Bone marrow (tissue), 2 donors: Measurements from ENCODE around the gene FBP1.
"Not testable (repeated sequence)": the region's sequence is repeated elsewhere in the genome, so short reads cannot be mapped to it uniquely, and the experiment has no call there.

Source experiments
- DNase-seq, 2 donors: peaks; one replicate each; lab custom pipeline; 2025; lab: John Stamatoyannopoulos, UW

Gene FBP1

GRCh38 chr9:94613003-94613402 lies 26.3 kb downstream of the FBP1 start:
- no peak for DNase-seq

GRCh38 chr9:94612071-94612470 lies 27.2 kb downstream of the FBP1 start:
- DNase-seq, result no peak

GRCh38 chr9:94611638-94612068 lies 27.7 kb downstream of the FBP1 start:
- no peak for DNase-seq

GRCh38 chr9:94610181-94610606 lies 29.1 kb downstream of the FBP1 start:
- no peak for DNase-seq

GRCh38 chr9:94607423-94607691 lies 32.0 kb downstream of the FBP1 start:
- DNase-seq, result no peak

GRCh38 chr9:94606646-94607422 lies 32.5 kb downstream of the FBP1 start:
- no peak for DNase-seq

- peak; percentile 3 to 16 for DNase-seq
Measured at GRCh38 chr9:94603259-94604160, 35.8 kb downstream of the FBP1 start.

- no peak for DNase-seq
Measured at GRCh38 chr9:94602666-94603065, 36.7 kb downstream of the FBP1 start.

GRCh38 chr9:94600715-94601114 lies 38.6 kb downstream of the FBP1 start:
- DNase-seq, result no peak

GRCh38 chr9:94600258-94600657 lies 39.1 kb downstream of the FBP1 start:
- no peak for DNase-seq

GRCh38 chr9:94599102-94599501 lies 40.2 kb downstream of the FBP1 start:
- DNase-seq, result no peak

- DNase-seq, result no peak
Measured at GRCh38 chr9:94593459-94594345, 45.6 kb downstream of the FBP1 start, which contains the start of gene FBP2. Gene FBP2 (minus strand): TSS chr9:94593824. CDS start chr9:94593726, 98 bp downstream.

GRCh38 chr9:94592683-94593082 lies 46.6 kb downstream of the FBP1 start:
- DNase-seq, result not testable (repeated sequence)

- no peak for DNase-seq
Measured at GRCh38 chr9:94591876-94592275, 47.4 kb downstream of the FBP1 start.

GRCh38 chr9:94591046-94591545 lies 48.2 kb downstream of the FBP1 start:
- DNase-seq, result not testable (repeated sequence)

GRCh38 chr9:94588681-94589080 lies 50.6 kb downstream of the FBP1 start:
- no peak for DNase-seq

- DNase-seq, result no peak
Measured at GRCh38 chr9:94586814-94587213, 52.5 kb downstream of the FBP1 start.

- DNase-seq, result no peak
Measured at GRCh38 chr9:94586316-94586715, 53.0 kb downstream of the FBP1 start.

GRCh38 chr9:94584555-94584954 lies 54.8 kb downstream of the FBP1 start:
- no peak for DNase-seq

GRCh38 chr9:94581728-94582127 lies 57.6 kb downstream of the FBP1 start:
- no peak for DNase-seq

- no peak for DNase-seq
Measured at GRCh38 chr9:94577571-94577970, 61.7 kb downstream of the FBP1 start.

GRCh38 chr9:94577036-94577435 lies 62.3 kb downstream of the FBP1 start:
- no peak for DNase-seq
